Psoas muscle (tissue), 8 donors: ENCODE measurements around the gene PFKL. TPM values are rescaled to one million over a fixed set of nuclear protein-coding genes. Genes with fewer than 3 reads are reported as not detected.

Source experiments
- ATAC-seq, 4 donors: fragments of 200-7000 bp; cut with Tn5 transposase; one replicate each; pipeline ENCODE4 v1.9.1; 2020; ENCODE audit warnings: moderate library complexity in 3 of 4, mild to moderate bottlenecking in 2 of 4
- DNase-seq, 2 donors: peaks; one replicate each; pipeline ENCODE4 v3.0.0-alpha.2; 2020
- H3K27ac ChIP-seq: fragments of 200-600 bp; one replicate; pipeline ENCODE4 v1.8.0; 2022
- H3K27me3 ChIP-seq, 3 donors: fragments of 200-600 bp in 1 of 3; one replicate each; pipeline versions ENCODE4 v1.6.1 to v1.8.0; 2013 to 2022; ENCODE audit warnings: low read length in 2 of 3, mild to moderate bottlenecking in 2 of 3, moderate library complexity in 1 of 3; ENCODE audit not compliant: insufficient read depth in 3 of 3
- H3K36me3 ChIP-seq, 2 donors: fragments of 200-600 bp in 1 of 2; one replicate each; pipeline versions ENCODE4 v1.6.1 to v1.8.0; 2013 to 2022; ENCODE audit warnings: low read depth in 1 of 2, mild to moderate bottlenecking in 1 of 2, moderate library complexity in 1 of 2; ENCODE audit not compliant: insufficient read depth in 1 of 2
- H3K4me1 ChIP-seq: fragments of 200-600 bp; one replicate; pipeline ENCODE4 v1.8.0; 2022
- H3K4me3 ChIP-seq: fragments of 200-600 bp; one replicate; pipeline ENCODE4 v1.8.0; 2022; ENCODE audit warnings: mild to moderate bottlenecking
- H3K9me3 ChIP-seq: fragments of 200-600 bp; one replicate; pipeline ENCODE4 v1.8.0; 2022
- WGBS, 3 donors: extraction: QIAGEN DNeasy Blood & Tissue Kit; methylation state at CpG; one replicate each; pipeline versions ENCODE4 v1.1.6 to v1.1.7; 2013; 5-methylcytosine and 5-hydroxymethylcytosine counted together
- intact Hi-C, 2 donors: fragments of 100-400 bp; cut with DNase I; formaldehyde crosslinking; loops; one replicate each; pipeline versions ENCODE4 v1.11.0 to v1.14.2; 2022
- polyA plus RNA-seq, 3 donors: library from polyadenylated mRNA; stranded (reverse); fragments of 200-250 nt; gene quantifications; one replicate each; pipeline ENCODE4 v1.2.3, GENCODE V29; 2013
- total RNA-seq, 4 donors: library from RNA; stranded (reverse); fragmentation: NEBNext Ultra II Directional in 2 of 4; extraction: Animal tissue kit (Norgen Biotek cat#: 25700) in 2 of 4; gene quantifications; one replicate each; pipeline versions ENCODE4 v1.2.1 to v1.2.4, GENCODE V29; 2021 to 2023
- TF ChIP-seq, protein P1 (sequence below): fragments of 200-600 bp; IDR thresholded peaks from one replicate; pipeline ENCODE4 v1.8.0; 2022; ENCODE audit warnings: antibody characterized with exemption
- donor health status: healthy with polysubstance abuse.
- donor health status: DM: no; HTN: no; CAD: no; lungs with moderate emphysema.
- donor health status: Bipolar disorder and iron deficiency.
- donor health status: healthy.
- donor health status: DM: yes; HTN: yes; CAD: no.
- donor health status: DM: no; HTN: no; CAD: no.
- donor health status: DM: no; HTN: no; CAD: no.
- donor health status: DM: yes; HTN: yes; CAD: no.

Gene PFKL
- total and polyA plus RNA-seq, 7 donors: 9.2 to 33.6 (median 21.2) TPM

DNA sequence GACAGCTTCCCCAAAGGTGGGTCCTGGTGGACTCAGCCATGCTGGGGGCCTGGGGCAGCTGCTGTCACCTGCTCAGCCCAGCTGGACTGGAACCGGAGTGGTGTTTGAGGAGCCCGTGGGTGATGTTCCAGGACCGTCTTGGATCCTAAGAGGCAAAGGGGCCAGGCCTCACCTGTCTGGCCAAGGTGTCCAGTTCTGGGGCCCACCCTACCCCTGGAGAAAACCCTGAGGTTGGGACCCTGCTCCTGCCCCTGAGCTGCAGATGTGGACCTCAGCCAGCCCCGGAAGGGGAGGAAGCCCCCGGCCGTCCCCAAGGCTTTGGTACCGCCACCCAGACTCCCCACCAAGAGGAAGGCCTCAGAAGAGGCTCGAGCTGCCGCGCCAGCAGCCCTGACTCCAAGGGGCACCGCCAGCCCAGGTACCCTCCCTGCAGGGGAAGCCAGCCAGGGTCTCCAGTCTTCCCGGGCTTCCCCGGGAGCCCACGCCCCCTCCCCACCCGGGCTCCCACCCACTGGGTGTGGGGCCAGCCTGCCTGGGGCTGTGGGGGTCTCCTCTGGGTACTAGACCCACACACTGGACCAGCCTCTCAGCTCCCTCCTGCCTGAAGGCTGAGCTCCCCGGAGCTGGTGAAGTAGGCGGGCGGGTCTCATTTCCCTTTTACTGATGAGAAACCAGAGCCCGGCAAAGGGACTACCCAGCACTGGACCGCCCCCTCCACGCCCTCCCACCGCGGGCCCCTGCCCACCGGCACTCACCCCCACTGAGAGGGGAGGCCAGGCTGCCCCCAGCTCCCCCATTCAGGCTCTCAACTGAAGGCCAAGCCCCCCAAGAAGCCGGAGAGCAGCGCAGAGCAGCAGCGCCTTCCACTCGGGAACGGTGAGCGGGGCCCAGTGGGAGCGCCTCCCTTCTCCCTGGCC, 12.9 kb upstream of the PFKL start:
- DNase-seq (peak in 1 of 2 donors; percentile 42), ATAC-seq (no peak)
- TF ChIP-seq, protein P1, sequence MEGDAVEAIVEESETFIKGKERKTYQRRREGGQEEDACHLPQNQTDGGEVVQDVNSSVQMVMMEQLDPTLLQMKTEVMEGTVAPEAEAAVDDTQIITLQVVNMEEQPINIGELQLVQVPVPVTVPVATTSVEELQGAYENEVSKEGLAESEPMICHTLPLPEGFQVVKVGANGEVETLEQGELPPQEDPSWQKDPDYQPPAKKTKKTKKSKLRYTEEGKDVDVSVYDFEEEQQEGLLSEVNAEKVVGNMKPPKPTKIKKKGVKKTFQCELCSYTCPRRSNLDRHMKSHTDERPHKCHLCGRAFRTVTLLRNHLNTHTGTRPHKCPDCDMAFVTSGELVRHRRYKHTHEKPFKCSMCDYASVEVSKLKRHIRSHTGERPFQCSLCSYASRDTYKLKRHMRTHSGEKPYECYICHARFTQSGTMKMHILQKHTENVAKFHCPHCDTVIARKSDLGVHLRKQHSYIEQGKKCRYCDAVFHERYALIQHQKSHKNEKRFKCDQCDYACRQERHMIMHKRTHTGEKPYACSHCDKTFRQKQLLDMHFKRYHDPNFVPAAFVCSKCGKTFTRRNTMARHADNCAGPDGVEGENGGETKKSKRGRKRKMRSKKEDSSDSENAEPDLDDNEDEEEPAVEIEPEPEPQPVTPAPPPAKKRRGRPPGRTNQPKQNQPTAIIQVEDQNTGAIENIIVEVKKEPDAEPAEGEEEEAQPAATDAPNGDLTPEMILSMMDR: no peak
- Histone ChIP-seq H3K36me3 (no peaks in the 10 kb centered on the region), H3K9me3 (no peaks in the 10 kb centered on the region), H3K27me3 (peaks cover 0 to 25% (median 3%) of the 10 kb centered on the region in 3 donors), H3K4me1 (no peaks in the 10 kb centered on the region), H3K27ac (no peak overlapping the region), H3K4me3 (no peak overlapping the region)
- intact Hi-C loops: no loop called here
- WGBS, 3 donors: 66 to 72% (median 69%) methylated on average over 20 to 31 of the region's 31 CpGs

DNA sequence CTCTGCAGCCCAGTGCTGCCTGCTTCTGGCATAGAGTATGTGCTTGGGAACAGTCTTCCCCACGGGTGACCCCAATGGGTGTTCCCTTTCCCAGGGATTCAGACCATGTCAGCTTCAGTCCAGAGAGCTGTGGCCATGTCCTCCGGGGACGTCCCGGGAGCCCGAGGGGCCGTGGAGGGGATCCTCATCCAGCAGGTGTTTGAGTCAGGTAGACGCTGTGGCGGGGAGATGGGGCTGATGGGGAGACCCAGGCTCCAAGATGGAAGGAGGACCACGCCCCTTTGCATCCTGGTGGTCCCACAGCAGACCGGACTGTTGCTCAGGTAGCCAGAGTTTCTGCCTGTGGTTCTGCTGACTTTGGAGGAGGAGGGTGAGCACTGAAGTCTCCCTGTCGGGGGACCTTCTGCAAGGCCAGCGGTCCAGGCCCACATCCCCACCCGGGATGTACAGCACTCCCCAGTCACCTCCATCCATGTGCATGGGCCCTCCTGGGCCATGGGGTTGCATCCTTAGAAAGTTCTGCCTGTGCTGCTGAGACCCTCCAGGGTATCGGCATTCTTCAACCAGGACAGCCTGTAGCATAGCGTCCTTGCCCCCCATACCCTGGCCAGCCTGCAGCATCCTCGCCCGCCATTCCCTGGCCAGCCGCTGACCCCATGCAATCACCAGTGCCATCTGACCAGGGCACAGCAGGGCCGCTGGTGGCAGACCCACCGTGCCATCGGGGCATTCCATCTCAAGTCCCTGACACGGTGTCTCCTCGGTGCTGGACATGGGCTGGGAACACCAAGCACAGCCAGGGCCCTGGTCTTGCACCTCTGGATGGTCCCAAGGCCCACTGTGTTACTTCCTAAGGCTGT, 11.4 kb upstream of the PFKL start:
- intact Hi-C loops: no loop called here
- peak in 1 of 2 donors; percentile 36 for DNase-seq
- WGBS, 3 donors: 83 to 90% (median 86%) methylated on average over 21 to 23 of the region's 23 CpGs
- no peaks in the 10 kb centered on the region for H3K9me3 ChIP-seq
- peaks cover 0 to 25% (median 4%) of the 10 kb centered on the region in 3 donors for H3K27me3 ChIP-seq
- no peaks in the 10 kb centered on the region for H3K36me3 ChIP-seq
- TF ChIP-seq, protein P1: no peak
- H3K4me1 ChIP-seq: no peaks in the 10 kb centered on the region
- ATAC-seq: no peak
- no peak overlapping the region for H3K4me3 ChIP-seq
- H3K27ac ChIP-seq: no peak overlapping the region

DNA sequence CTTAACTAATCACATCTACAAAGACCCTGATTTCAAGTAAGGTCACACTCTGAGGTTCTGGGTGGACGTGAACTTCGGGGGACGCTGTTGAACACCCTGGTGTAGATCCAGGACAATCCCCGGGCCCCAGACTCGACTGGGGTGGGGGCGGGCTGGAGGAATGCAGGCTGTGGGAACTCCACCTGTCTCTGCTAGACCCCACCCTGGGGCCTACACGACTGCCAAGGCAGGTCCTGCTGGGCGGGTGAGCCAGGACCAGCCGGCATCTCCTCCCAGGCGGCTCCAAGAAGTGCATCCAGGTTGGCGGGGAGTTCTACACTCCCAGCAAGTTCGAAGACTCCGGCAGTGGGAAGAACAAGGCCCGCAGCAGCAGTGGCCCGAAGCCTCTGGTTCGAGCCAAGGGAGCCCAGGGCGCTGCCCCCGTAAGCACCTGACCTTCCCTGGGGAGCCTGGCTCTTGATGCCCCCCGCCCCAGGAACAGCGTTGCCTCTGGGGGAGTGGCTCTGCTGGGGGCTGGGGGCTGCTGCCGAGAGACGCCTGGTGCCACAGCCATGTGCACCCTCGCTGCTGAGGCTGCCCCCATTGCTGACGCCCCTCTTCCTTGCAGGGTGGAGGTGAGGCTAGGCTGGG, 10.4 kb upstream of the PFKL start:
- no peak overlapping the region for H3K4me3 ChIP-seq
- H3K36me3 ChIP-seq: no peaks in the 10 kb centered on the region
- DNase-seq: peak in 1 of 2 donors; percentile 42
- WGBS, 3 donors: 76 to 87% (median 79%) methylated on average over 23 to 24 of the region's 24 CpGs
- no peaks in the 10 kb centered on the region for H3K9me3 ChIP-seq
- intact Hi-C loops: no loop called here
- TF ChIP-seq, protein P1: no peak
- no peak overlapping the region for H3K27ac ChIP-seq
- no peak for ATAC-seq
- no peaks in the 10 kb centered on the region for H3K4me1 ChIP-seq
- H3K27me3 ChIP-seq: peaks cover 0 to 27% (median 6%) of the 10 kb centered on the region in 3 donors

DNA sequence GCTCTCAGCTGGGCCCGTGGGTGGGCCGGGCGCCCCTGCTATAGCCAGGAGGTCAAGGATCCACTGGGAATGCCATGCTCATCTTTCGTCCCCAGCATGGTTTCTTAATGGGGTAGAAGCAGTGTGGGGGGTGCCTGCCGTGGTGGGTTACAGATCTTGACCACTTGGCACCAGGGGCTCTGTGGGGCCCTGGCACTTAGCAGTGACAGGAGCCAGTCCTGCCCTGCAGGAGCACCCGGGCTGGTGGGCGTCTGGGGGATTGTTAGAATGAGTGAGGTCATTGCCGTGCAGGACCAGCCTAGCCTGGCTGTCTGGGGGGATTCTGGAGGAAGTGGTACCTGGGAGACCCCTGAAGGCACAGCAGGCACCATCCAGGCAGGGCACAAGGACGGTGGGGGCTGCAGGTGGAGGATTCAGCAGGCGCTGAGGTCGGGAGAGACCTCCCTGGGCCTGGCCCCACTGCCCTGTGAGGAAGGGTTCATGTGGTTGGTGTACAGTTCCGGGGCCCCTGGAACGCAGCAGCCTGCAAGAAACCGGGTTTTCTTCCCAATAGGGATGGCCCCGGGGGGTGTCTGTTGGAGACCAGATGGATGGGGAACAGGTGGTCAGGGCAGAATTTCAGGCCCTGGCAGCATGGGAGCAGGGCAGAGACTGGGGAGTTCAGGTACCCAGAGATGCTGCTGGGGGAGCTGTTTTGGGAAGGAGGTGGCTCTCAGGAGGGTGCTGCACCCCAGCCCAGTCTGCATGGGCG, 9.4 kb upstream of the PFKL start:
- ATAC-seq (no peak), DNase-seq (peak; percentile 6 to 39)
- no peaks in the 10 kb centered on the region for H3K4me1 ChIP-seq
- peaks cover 0 to 27% (median 6%) of the 10 kb centered on the region in 3 donors for H3K27me3 ChIP-seq
- no peak overlapping the region for H3K27ac ChIP-seq
- no peaks in the 10 kb centered on the region for H3K9me3 ChIP-seq
- intact Hi-C loops: no loop called here
- TF ChIP-seq, protein P1: no peak
- 69 to 80% (median 70%) methylated on average over 16 of the region's 16 CpGs for WGBS, 3 donors
- no peak overlapping the region for H3K4me3 ChIP-seq
- no peaks in the 10 kb centered on the region for H3K36me3 ChIP-seq
